Activated naive CD8-positive, alpha-beta T cell treated with anti-CD3 and anti-CD28 coated beads for 36 hours (primary cell): Measurements from ENCODE around the gene DIPK1A. TPM values are rescaled to one million over a fixed set of nuclear protein-coding genes. Genes with fewer than 3 reads are reported as not detected.

Experiments used
- DNase-seq: peaks from one replicate; pipeline ENCODE4 v3.0.0; 2021
- H3K27ac Mint-ChIP-seq: one replicate; pipeline ENCODE4 v1.8.0; 2022; ENCODE audit warnings: mild to moderate bottlenecking, moderate library complexity, mixed read lengths
- H3K27me3 Mint-ChIP-seq: one replicate; pipeline ENCODE4 v1.8.0; 2022; ENCODE audit warnings: mild to moderate bottlenecking, mixed read lengths
- H3K36me3 Mint-ChIP-seq: one replicate; pipeline ENCODE4 v1.8.0; 2021; ENCODE audit warnings: mild to moderate bottlenecking, mixed read lengths
- H3K4me1 Mint-ChIP-seq: one replicate; pipeline ENCODE4 v1.8.0; 2021; ENCODE audit warnings: mixed read lengths
- H3K4me3 Mint-ChIP-seq: one replicate; pipeline ENCODE4 v1.8.0; 2022; ENCODE audit warnings: mild to moderate bottlenecking, moderate library complexity, mixed read lengths
- H3K9me3 Mint-ChIP-seq: one replicate; pipeline ENCODE4 v1.8.0; 2022; ENCODE audit warnings: mixed read lengths
- total RNA-seq, 2 experiments: library from RNA; stranded (reverse); gene quantifications; one replicate each; pipeline ENCODE4 v1.2.3, GENCODE V29; 2021

Gene DIPK1A
- total RNA-seq, 2 experiments from 2014 or later, result 8.4 to 9.4 TPM

- no peak for DNase-seq
- peaks cover 9% of the 10 kb centered on the region for H3K9me3 Mint-ChIP-seq
- peaks cover 24% of the 10 kb centered on the region for H3K36me3 Mint-ChIP-seq
- H3K4me1 Mint-ChIP-seq, result peaks cover 4% of the 10 kb centered on the region
- H3K27me3 Mint-ChIP-seq, result no peaks in the 10 kb centered on the region
- H3K27ac Mint-ChIP-seq, result no peak overlapping the region
- H3K4me3 Mint-ChIP-seq, result no peak overlapping the region
Measured at GRCh38 chr1:92922356-92923035, 38.8 kb downstream of the DIPK1A start.

GRCh38 chr1:92921031-92922023, 39.9 kb downstream of the DIPK1A start:
- Mint-ChIP-seq H3K4me3 (no peak overlapping the region), H3K9me3 (peaks cover 9% of the 10 kb centered on the region), H3K27me3 (no peaks in the 10 kb centered on the region), H3K27ac (no peak overlapping the region), H3K36me3 (peaks cover 25% of the 10 kb centered on the region), H3K4me1 (peaks cover 8% of the 10 kb centered on the region)
- no peak for DNase-seq

- Mint-ChIP-seq H3K4me3 (no peak overlapping the region), H3K9me3 (peaks cover 9% of the 10 kb centered on the region), H3K36me3 (peaks cover 29% of the 10 kb centered on the region), H3K27ac (no peak overlapping the region), H3K27me3 (no peaks in the 10 kb centered on the region), H3K4me1 (peaks cover 14% of the 10 kb centered on the region)
- DNase-seq, result no peak
Measured at GRCh38 chr1:92916899-92917298, 44.4 kb downstream of the DIPK1A start.

GRCh38 chr1:92915547-92915946, 45.7 kb downstream of the DIPK1A start:
- no peak overlapping the region for H3K27ac Mint-ChIP-seq
- H3K36me3 Mint-ChIP-seq, result peaks cover 22% of the 10 kb centered on the region
- H3K4me3 Mint-ChIP-seq, result no peak overlapping the region
- no peak for DNase-seq
- peaks cover 14% of the 10 kb centered on the region for H3K4me1 Mint-ChIP-seq
- peaks cover 6% of the 10 kb centered on the region for H3K9me3 Mint-ChIP-seq
- no peaks in the 10 kb centered on the region for H3K27me3 Mint-ChIP-seq

- Mint-ChIP-seq H3K4me1 (peaks cover 22% of the 10 kb centered on the region), H3K36me3 (peaks cover 26% of the 10 kb centered on the region), H3K27ac (no peak overlapping the region), H3K9me3 (no peaks in the 10 kb centered on the region), H3K4me3 (no peak overlapping the region), H3K27me3 (no peaks in the 10 kb centered on the region)
- no peak for DNase-seq
Measured at GRCh38 chr1:92913093-92913819, 48.0 kb downstream of the DIPK1A start.

- H3K36me3 Mint-ChIP-seq, result peaks cover 37% of the 10 kb centered on the region
- H3K27me3 Mint-ChIP-seq, result no peaks in the 10 kb centered on the region
- H3K4me3 Mint-ChIP-seq, result no peak overlapping the region
- peaks cover 23% of the 10 kb centered on the region for H3K4me1 Mint-ChIP-seq
- H3K9me3 Mint-ChIP-seq, result peaks cover 3% of the 10 kb centered on the region
- no peak for DNase-seq
- H3K27ac Mint-ChIP-seq, result no peak overlapping the region
Measured at GRCh38 chr1:92910081-92910480, 51.2 kb downstream of the DIPK1A start.

GRCh38 chr1:92909321-92909720, 51.9 kb downstream of the DIPK1A start:
- peaks cover 27% of the 10 kb centered on the region for H3K4me1 Mint-ChIP-seq
- H3K27me3 Mint-ChIP-seq, result no peaks in the 10 kb centered on the region
- no peak overlapping the region for H3K27ac Mint-ChIP-seq
- peaks cover 3% of the 10 kb centered on the region for H3K9me3 Mint-ChIP-seq
- DNase-seq, result no peak
- H3K4me3 Mint-ChIP-seq, result no peak overlapping the region
- H3K36me3 Mint-ChIP-seq, result peaks cover 36% of the 10 kb centered on the region

- Mint-ChIP-seq H3K4me1 (peaks cover 34% of the 10 kb centered on the region), H3K9me3 (peaks cover 3% of the 10 kb centered on the region), H3K36me3 (peaks cover 39% of the 10 kb centered on the region), H3K27me3 (no peaks in the 10 kb centered on the region), H3K27ac (no peak overlapping the region), H3K4me3 (no peak overlapping the region)
- no peak for DNase-seq
Measured at GRCh38 chr1:92907949-92908684, 53.1 kb downstream of the DIPK1A start.

- Mint-ChIP-seq H3K27me3 (no peaks in the 10 kb centered on the region), H3K27ac (no peak overlapping the region), H3K4me1 (peaks cover 30% of the 10 kb centered on the region), H3K4me3 (no peak overlapping the region), H3K9me3 (peaks cover 20% of the 10 kb centered on the region), H3K36me3 (peaks cover 61% of the 10 kb centered on the region)
- no peak for DNase-seq
Measured at GRCh38 chr1:92903765-92904164, 57.5 kb downstream of the DIPK1A start.

- H3K4me1 Mint-ChIP-seq, result peaks cover 24% of the 10 kb centered on the region
- DNase-seq, result no peak
- H3K27me3 Mint-ChIP-seq, result no peaks in the 10 kb centered on the region
- H3K9me3 Mint-ChIP-seq, result peaks cover 20% of the 10 kb centered on the region
- peaks cover 58% of the 10 kb centered on the region for H3K36me3 Mint-ChIP-seq
- no peak overlapping the region for H3K27ac Mint-ChIP-seq
- no peak overlapping the region for H3K4me3 Mint-ChIP-seq
Measured at GRCh38 chr1:92902406-92902744, 58.9 kb downstream of the DIPK1A start.

- no peak overlapping the region for H3K27ac Mint-ChIP-seq
- no peak overlapping the region for H3K4me3 Mint-ChIP-seq
- no peak for DNase-seq
- H3K4me1 Mint-ChIP-seq, result peaks cover 24% of the 10 kb centered on the region
- peaks cover 57% of the 10 kb centered on the region for H3K36me3 Mint-ChIP-seq
- H3K9me3 Mint-ChIP-seq, result peaks cover 18% of the 10 kb centered on the region
- no peaks in the 10 kb centered on the region for H3K27me3 Mint-ChIP-seq
Measured at GRCh38 chr1:92901699-92902405, 59.4 kb downstream of the DIPK1A start.

GRCh38 chr1:92901126-92901525, 60.1 kb downstream of the DIPK1A start:
- no peak for DNase-seq
- H3K27me3 Mint-ChIP-seq, result no peaks in the 10 kb centered on the region
- peaks cover 16% of the 10 kb centered on the region for H3K9me3 Mint-ChIP-seq
- no peak overlapping the region for H3K4me3 Mint-ChIP-seq
- no peak overlapping the region for H3K27ac Mint-ChIP-seq
- H3K4me1 Mint-ChIP-seq, result peaks cover 24% of the 10 kb centered on the region
- peaks cover 53% of the 10 kb centered on the region for H3K36me3 Mint-ChIP-seq

- H3K27me3 Mint-ChIP-seq, result no peaks in the 10 kb centered on the region
- peaks cover 48% of the 10 kb centered on the region for H3K36me3 Mint-ChIP-seq
- no peak for DNase-seq
- no peak overlapping the region for H3K27ac Mint-ChIP-seq
- peaks cover 16% of the 10 kb centered on the region for H3K9me3 Mint-ChIP-seq
- peaks cover 22% of the 10 kb centered on the region for H3K4me1 Mint-ChIP-seq
- no peak overlapping the region for H3K4me3 Mint-ChIP-seq
Measured at GRCh38 chr1:92900539-92900938, 60.7 kb downstream of the DIPK1A start.

- no peak overlapping the region for H3K27ac Mint-ChIP-seq
- H3K4me1 Mint-ChIP-seq, result peaks cover 15% of the 10 kb centered on the region
- H3K4me3 Mint-ChIP-seq, result no peak overlapping the region
- H3K36me3 Mint-ChIP-seq, result peaks cover 44% of the 10 kb centered on the region
- no peaks in the 10 kb centered on the region for H3K27me3 Mint-ChIP-seq
- no peak for DNase-seq
- H3K9me3 Mint-ChIP-seq, result peaks cover 16% of the 10 kb centered on the region
Measured at GRCh38 chr1:92899780-92900179, 61.5 kb downstream of the DIPK1A start.
